Stimulated activated CD8-positive, alpha-beta memory T cell treated with anti-CD3 and anti-CD28 coated beads, Interleukin-4, amount 100 ng/mL, for 48 hours (primary cell): ENCODE results near the gene CLCN4.

ENCODE experiments used
- DNase-seq: peaks from one replicate; pipeline ENCODE4 v3.0.0-alpha.2; 2020

Gene CLCN4

DNA sequence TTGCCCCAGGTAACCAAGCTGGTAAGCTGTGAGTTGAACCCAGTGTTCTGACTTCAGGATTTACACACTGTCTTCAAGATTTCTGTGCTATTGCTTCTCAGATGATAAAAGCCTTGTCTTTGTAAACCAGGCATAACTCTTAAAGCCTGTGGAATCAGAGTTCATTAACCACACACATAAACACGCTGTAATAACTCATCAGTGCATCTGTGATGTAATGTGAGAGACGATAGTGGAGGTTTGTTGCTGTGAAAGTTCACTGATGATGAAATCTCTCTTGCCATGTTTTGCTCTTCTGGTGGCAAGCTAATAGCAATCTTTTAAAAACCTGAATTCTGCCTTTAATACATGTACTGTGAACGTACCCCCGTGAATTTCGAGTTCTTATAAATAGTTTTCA lies 41.5 kb downstream of the CLCN4 start:
- DNase-seq: no peak

GRCh38 chrX:10199212-10199611 lies 42.4 kb downstream of the CLCN4 start:
- DNase-seq: no peak

- DNase-seq: no peak
These were observed 46.8 kb downstream of the CLCN4 start for GRCh38 chrX:10203617-10204016.

- DNase-seq: no peak
These were observed 49.5 kb downstream of the CLCN4 start for GRCh38 chrX:10206317-10206716.

GRCh38 chrX:10208281-10208856 lies 51.6 kb downstream of the CLCN4 start:
- no peak for DNase-seq

- DNase-seq: no peak
These were observed 52.2 kb downstream of the CLCN4 start for GRCh38 chrX:10208953-10209352.

GRCh38 chrX:10212395-10212794 lies 55.6 kb downstream of the CLCN4 start:
- DNase-seq: no peak

GRCh38 chrX:10213716-10214115 lies 56.9 kb downstream of the CLCN4 start:
- DNase-seq: no peak

DNA sequence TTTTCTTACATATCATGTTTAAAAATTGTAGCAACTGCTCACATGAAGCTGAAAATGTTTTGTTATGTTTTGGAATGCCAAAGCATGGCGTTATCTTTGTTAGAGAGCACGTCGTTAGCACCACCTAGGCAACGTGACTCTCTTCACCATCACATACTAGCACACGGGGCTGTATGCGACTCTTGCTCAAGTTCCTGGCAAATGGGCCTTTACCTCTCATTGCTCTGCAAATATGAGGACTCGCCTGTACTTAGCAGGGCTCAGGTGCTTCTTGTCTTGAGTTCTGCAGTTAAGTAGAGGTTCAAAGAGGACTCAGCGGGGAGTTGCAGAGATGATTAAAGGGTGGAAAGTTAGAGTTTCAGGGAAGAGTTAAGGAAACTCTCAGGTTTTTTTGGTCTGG lies 59.4 kb downstream of the CLCN4 start:
- no peak for DNase-seq

DNA sequence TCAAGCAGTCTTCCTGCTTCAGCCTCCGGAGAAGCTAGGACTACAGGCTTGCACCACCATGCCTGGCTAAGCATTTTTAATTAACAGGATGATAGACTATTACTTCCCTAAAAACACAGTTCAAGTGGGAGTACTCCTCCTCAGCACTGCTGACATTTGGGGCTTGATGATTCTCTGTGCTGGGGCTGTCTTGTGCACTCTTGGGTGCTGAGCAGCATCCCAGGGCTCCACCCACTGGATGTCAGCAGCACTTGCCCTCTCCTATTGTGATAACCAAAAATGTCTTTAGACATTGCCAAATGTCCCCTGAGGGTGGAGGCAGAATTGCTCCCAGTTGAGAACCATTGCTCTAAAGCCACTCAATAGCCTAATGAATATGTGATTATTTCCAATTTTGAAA lies 60.4 kb downstream of the CLCN4 start:
- DNase-seq: no peak

GRCh38 chrX:10221651-10222050 lies 64.9 kb downstream of the CLCN4 start:
- DNase-seq: no peak

DNA sequence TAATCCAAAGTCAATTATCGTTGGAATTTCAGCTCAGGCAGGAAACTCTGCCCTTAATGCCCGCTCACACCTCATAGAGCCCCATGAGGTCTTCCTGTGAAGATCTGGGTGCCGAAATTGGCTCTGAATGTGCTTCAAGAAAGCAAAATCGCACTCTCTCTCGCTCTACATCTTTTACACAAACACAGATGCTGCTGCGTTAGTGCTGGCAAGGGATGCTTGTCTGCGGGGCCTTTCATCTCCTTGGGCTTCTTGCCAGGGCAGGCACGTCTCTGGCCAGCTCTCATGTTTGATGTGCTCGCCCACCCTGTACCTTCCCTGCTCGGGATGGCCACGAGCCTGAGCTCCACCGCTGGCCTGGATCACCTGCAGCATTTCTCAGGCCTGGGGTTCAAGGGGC lies 66.5 kb downstream of the CLCN4 start:
- no peak for DNase-seq

- DNase-seq: no peak
These were observed 67.0 kb downstream of the CLCN4 start for GRCh38 chrX:10223781-10224180.

- DNase-seq: no peak
These were observed 73.4 kb downstream of the CLCN4 start for GRCh38 chrX:10230222-10230621.

DNA sequence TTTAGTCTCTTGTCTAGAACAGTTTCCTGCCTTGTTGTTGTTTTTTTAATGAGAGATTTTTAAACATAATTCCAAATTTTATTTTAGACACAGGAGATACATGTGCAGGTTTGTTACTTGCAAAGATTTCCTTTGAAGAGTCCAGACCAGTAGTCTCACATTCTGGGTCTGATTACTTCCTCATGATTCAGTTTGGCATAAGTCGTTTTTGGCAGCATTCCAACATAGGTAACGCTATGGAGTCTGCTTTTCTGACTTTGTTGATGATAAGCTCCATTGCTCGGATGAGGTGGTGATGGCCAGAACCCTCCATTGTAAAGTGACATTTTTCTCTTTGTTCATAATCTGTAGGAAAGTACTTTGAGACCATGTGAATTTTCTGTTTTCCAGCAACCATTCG lies 74.7 kb downstream of the CLCN4 start:
- no peak for DNase-seq

GRCh38 chrX:10233173-10233572 lies 76.4 kb downstream of the CLCN4 start:
- no peak for DNase-seq

GRCh38 chrX:10233696-10234095 lies 76.9 kb downstream of the CLCN4 start:
- DNase-seq: no peak

DNA sequence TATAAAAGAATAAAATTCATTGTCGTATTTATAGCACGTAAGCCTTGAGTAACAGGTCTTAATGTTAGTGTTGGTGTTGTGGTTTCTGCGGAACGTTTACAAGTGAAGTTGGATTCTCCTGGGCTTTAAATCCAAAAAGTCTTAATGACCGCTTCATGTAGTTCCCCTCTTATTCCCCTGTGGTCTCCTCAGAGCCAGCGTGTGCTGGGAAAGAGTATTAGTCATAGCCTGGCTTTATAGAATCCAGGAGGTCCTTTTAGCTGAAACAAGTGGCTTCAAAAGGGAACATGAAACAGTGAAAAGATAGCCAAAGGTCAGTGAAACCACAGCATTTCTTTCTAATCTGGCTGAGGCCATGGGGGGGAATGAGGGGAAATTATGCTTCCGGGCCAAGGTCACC lies 79.1 kb downstream of the CLCN4 start:
- no peak for DNase-seq

DNA sequence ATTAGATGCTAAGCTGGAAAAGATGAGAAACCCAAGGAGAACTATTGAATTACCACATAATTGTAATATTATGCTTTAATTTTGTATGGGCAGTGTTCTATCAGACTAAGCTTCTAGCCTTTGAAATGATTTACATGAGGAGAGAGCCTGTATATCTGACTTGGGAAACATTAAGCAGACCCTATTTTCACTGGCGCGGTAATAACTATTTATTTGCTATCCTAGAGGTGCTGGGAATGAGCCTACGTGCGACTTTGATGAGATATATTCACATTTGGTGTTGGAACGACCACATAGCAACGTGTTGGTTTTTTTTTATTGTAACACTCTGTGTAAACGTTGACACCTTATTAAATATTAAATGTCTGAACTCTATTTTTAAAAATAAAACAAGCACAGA lies 80.5 kb downstream of the CLCN4 start:
- no peak for DNase-seq

GRCh38 chrX:10239611-10240064 lies 82.9 kb downstream of the CLCN4 start:
- DNase-seq: no peak

DNA sequence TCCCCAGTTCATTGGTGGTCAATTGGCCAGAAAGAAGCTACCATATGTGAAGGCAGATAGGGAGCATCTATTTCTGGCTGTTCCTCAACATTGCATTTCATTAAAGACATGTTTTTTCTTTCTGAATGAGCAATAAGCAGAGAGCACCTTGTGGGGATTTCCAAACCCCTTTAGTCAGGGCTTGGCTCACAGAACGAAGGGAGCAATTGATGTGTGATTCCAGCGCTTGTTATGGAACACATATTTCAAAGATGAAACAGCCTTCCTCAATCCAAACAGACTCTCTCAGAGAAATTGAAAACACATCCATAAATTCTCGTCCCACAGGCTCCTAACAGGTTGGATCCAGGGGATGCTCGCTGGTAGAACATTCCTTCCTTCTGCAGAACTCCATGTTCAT lies 84.1 kb downstream of the CLCN4 start:
- DNase-seq: no peak

GRCh38 chrX:10242026-10242425 lies 85.3 kb downstream of the CLCN4 start:
- DNase-seq: no peak

DNA sequence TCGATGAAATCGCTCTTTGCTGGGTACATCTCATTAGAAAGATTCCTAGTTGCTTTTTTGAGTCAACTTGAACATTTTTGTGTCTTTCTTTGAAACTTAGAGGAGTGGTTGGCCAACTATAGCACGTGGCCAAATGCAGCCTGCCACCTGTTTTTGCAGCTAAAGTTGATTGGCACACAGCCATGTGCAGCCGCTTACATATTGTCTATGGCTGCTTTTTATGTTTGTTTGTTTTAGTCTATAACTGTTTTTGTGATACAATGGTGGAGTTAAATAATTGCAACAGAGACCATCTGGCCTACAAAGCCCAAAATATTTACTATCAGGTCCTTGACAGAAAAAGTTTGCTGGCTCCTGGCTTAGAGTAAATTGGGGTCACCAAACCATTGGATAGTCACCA lies 86.3 kb downstream of the CLCN4 start:
- DNase-seq: no peak

- no peak for DNase-seq
These were observed 88.3 kb downstream of the CLCN4 start for GRCh38 chrX:10244915-10245622.

DNA sequence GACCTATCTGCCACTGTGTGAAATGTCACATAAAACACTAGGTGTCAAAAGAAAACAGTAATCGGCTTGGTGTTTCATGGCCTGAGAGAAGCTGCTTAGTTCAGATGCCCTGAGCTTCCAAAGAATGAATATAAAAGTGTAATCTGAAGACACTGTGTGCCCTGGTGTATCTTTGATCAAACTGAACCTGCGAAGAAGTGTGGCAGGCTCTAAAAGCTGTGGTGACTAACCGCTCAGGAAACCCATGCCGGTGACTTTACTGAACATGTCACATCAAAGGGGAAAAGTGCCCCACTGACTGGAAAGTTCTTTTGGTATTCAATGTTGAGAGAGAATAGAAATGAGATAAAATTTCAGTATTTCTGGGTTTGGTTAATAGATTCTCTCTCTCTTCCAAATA lies 89.1 kb downstream of the CLCN4 start:
- DNase-seq: no peak
